HEK293 (cell line): ENCODE measurements around the gene ACSM6.

Experiments used
- CTCF ChIA-PET: fragments of 350-600 bp; formaldehyde crosslinking; extraction: SDS; loops from one replicate; lab custom pipeline; 2021; ENCODE audit warnings: antibody characterized with exemption; lab: Yijun Ruan, JAX
- POLR2A ChIA-PET: fragments of 300-600 bp; formaldehyde crosslinking; extraction: SDS; loops from one replicate; lab custom pipeline; 2020; ENCODE audit warnings: antibody characterized with exemption, inconsistent platforms; lab: Yijun Ruan, JAX
- H3K27ac ChIP-seq: fragments of 200-500 bp; sonication (Bioruptor generic); 2 replicates; pipeline ENCODE4 v1.5.1; 2014; ENCODE audit warnings: low read depth, low read length, control low read depth, inconsistent platforms; ENCODE audit errors: extremely low read depth
- H3K36me3 ChIP-seq, 2 experiments: fragments of 200-500 bp in 1 of 2; sonication (Bioruptor generic) in 1 of 2; 1 replicate in 1 of 2; 2 replicates in 1 of 2; pipeline ENCODE4 v1.5.1; 2014 to 2017; ENCODE audit warnings: inconsistent platforms in 2 of 2, low read length in 2 of 2; ENCODE audit not compliant: control insufficient read depth in 2 of 2, insufficient read depth in 1 of 2
- H3K4me1 ChIP-seq: fragments of 200-500 bp; sonication (Bioruptor generic); 2 replicates; pipeline ENCODE4 v1.5.1; 2014; ENCODE audit warnings: mild to moderate bottlenecking, low read length, inconsistent platforms; ENCODE audit not compliant: control insufficient read depth, insufficient read depth
- H3K4me3 ChIP-seq: 2 replicates; pipeline ENCODE4 v1.5.1; 2011; ENCODE audit warnings: low read depth, mild to moderate bottlenecking, control low read depth, low read length, moderate library complexity
- H3K9me3 ChIP-seq: fragments of 200-500 bp; sonication (Bioruptor generic); 2 replicates; pipeline ENCODE4 v1.5.1; 2014; ENCODE audit warnings: low read depth, low read length, inconsistent platforms; ENCODE audit not compliant: control insufficient read depth, insufficient read depth
- FEZF1 ChIP-seq: fragments of 450-650 bp; formaldehyde crosslinking; IDR thresholded peaks from 2 replicates; pipeline ENCODE4 v1.5.1; 2016; ENCODE audit warnings: missing biosample characterization, missing genetic modification characterization
- GFI1B ChIP-seq: fragments of 450-650 bp; formaldehyde crosslinking; IDR thresholded peaks from 2 replicates; pipeline ENCODE4 v1.5.1; 2016; ENCODE audit warnings: missing biosample characterization, missing genetic modification characterization
- HIC1 ChIP-seq: fragments of 450-650 bp; formaldehyde crosslinking; IDR thresholded peaks from 2 replicates; pipeline ENCODE4 v1.5.1; 2016; ENCODE audit warnings: missing biosample characterization, missing genetic modification characterization
- IKZF3 ChIP-seq: fragments of 450-650 bp; IDR thresholded peaks from 2 replicates; pipeline ENCODE4 v1.5.0; 2018; ENCODE audit warnings: missing biosample characterization, mild to moderate bottlenecking, missing genetic modification characterization, moderate library complexity
- KLF8 ChIP-seq: fragments of 450-650 bp; formaldehyde crosslinking; IDR thresholded peaks from 2 replicates; pipeline ENCODE4 v1.5.1; 2016; ENCODE audit warnings: missing biosample characterization, missing genetic modification characterization
- SETDB1 ChIP-seq: IDR thresholded peaks from one replicate; pipeline ENCODE4 v1.6.1; 2017; ENCODE audit warnings: mild to moderate bottlenecking, low read length, moderate library complexity, mixed read lengths; ENCODE audit not compliant: insufficient read length
- SP3 ChIP-seq: fragments of 450-650 bp; formaldehyde crosslinking; IDR thresholded peaks from 2 replicates; pipeline ENCODE4 v1.5.1; 2016; ENCODE audit warnings: missing biosample characterization, missing genetic modification characterization
- SP7 ChIP-seq: fragments of 450-650 bp; formaldehyde crosslinking; IDR thresholded peaks from 2 replicates; pipeline ENCODE4 v1.5.1; 2016; ENCODE audit warnings: missing biosample characterization, missing genetic modification characterization
- ZBTB6 ChIP-seq: fragments of 450-650 bp; formaldehyde crosslinking; IDR thresholded peaks from 2 replicates; pipeline ENCODE4 v1.5.1; 2017; ENCODE audit warnings: missing biosample characterization, missing genetic modification characterization
- ZFHX2 ChIP-seq: fragments of 450-650 bp; formaldehyde crosslinking; conservative IDR thresholded peaks from 2 replicates; pipeline ENCODE4 v1.5.1; 2016; ENCODE audit warnings: missing biosample characterization, missing genetic modification characterization
- ZFP37 ChIP-seq: fragments of 450-650 bp; formaldehyde crosslinking; IDR thresholded peaks from 2 replicates; pipeline ENCODE4 v1.5.1; 2016; ENCODE audit warnings: missing biosample characterization, missing genetic modification characterization
- ZNF174 ChIP-seq: fragments of 450-650 bp; formaldehyde crosslinking; IDR thresholded peaks from 2 replicates; pipeline ENCODE4 v1.5.0; 2017; ENCODE audit warnings: missing biosample characterization, mild to moderate bottlenecking, missing genetic modification characterization
- ZNF211 ChIP-seq: fragments of 450-650 bp; formaldehyde crosslinking; IDR thresholded peaks from 2 replicates; pipeline ENCODE4 v1.5.1; 2016; ENCODE audit warnings: low read depth, missing biosample characterization, missing genetic modification characterization
- ZNF292 ChIP-seq: fragments of 450-650 bp; formaldehyde crosslinking; IDR thresholded peaks from 2 replicates; pipeline ENCODE4 v1.5.1; 2016; ENCODE audit warnings: low read depth, missing biosample characterization, missing genetic modification characterization, borderline replicate concordance
- ZNF416 ChIP-seq: fragments of 450-650 bp; formaldehyde crosslinking; IDR thresholded peaks from 2 replicates; pipeline ENCODE4 v1.5.1; 2016; ENCODE audit warnings: missing biosample characterization, missing genetic modification characterization
- ZNF426 ChIP-seq: fragments of 450-650 bp; formaldehyde crosslinking; IDR thresholded peaks from 2 replicates; pipeline ENCODE4 v1.5.1; 2017; ENCODE audit warnings: missing biosample characterization, missing genetic modification characterization, mild to moderate bottlenecking, inconsistent platforms, moderate library complexity
- ZNF433 ChIP-seq: fragments of 450-650 bp; formaldehyde crosslinking; IDR thresholded peaks from 2 replicates; pipeline ENCODE4 v1.5.1; 2016; ENCODE audit warnings: missing biosample characterization, missing genetic modification characterization, low read depth
- ZNF514 ChIP-seq: fragments of 450-650 bp; formaldehyde crosslinking; IDR thresholded peaks from 2 replicates; pipeline ENCODE4 v1.5.1; 2016; ENCODE audit warnings: missing biosample characterization, missing genetic modification characterization
- ZNF529 ChIP-seq: fragments of 450-650 bp; formaldehyde crosslinking; IDR thresholded peaks from 2 replicates; pipeline ENCODE4 v1.5.1; 2017; ENCODE audit warnings: missing genetic modification characterization, missing biosample characterization; ENCODE audit not compliant: insufficient replicate concordance
- ZNF561 ChIP-seq: fragments of 450-650 bp; IDR thresholded peaks from 2 replicates; pipeline ENCODE4 v1.5.1; 2018; ENCODE audit warnings: missing biosample characterization, missing genetic modification characterization, borderline replicate concordance
- ZNF624 ChIP-seq: fragments of 450-650 bp; formaldehyde crosslinking; IDR thresholded peaks from 2 replicates; pipeline ENCODE4 v1.5.1; 2017; ENCODE audit warnings: missing biosample characterization, missing genetic modification characterization
- ZNF658 ChIP-seq: fragments of 450-650 bp; formaldehyde crosslinking; IDR thresholded peaks from 2 replicates; pipeline ENCODE4; 2016; ENCODE audit warnings: missing biosample characterization, missing genetic modification characterization
- ZNF664 ChIP-seq: fragments of 450-650 bp; formaldehyde crosslinking; IDR thresholded peaks from 2 replicates; pipeline ENCODE4 v1.5.1; 2016; ENCODE audit warnings: missing biosample characterization, missing genetic modification characterization
- ZNF670 ChIP-seq: fragments of 450-650 bp; formaldehyde crosslinking; IDR thresholded peaks from 2 replicates; pipeline ENCODE4 v1.5.1; 2016; ENCODE audit warnings: missing biosample characterization, missing genetic modification characterization, low read depth
- ZNF677 ChIP-seq: fragments of 450-650 bp; IDR thresholded peaks from 2 replicates; pipeline ENCODE4 v1.5.0; 2018; ENCODE audit warnings: missing biosample characterization, mild to moderate bottlenecking, missing genetic modification characterization, moderate library complexity
- ZNF692 ChIP-seq: fragments of 450-650 bp; formaldehyde crosslinking; IDR thresholded peaks from 2 replicates; pipeline ENCODE4 v1.5.1; 2016; ENCODE audit warnings: missing biosample characterization, missing genetic modification characterization
- ZSCAN4 ChIP-seq: fragments of 450-650 bp; formaldehyde crosslinking; IDR thresholded peaks from 2 replicates; pipeline ENCODE4 v1.5.1; 2017; ENCODE audit warnings: missing biosample characterization, missing genetic modification characterization
- ZXDB ChIP-seq: fragments of 450-650 bp; formaldehyde crosslinking; IDR thresholded peaks from 2 replicates; pipeline ENCODE4 v1.5.1; 2016; ENCODE audit warnings: missing biosample characterization, missing genetic modification characterization
- TF ChIP-seq, protein P1 (sequence below): fragments of 450-650 bp; formaldehyde crosslinking; IDR thresholded peaks from 2 replicates; pipeline ENCODE4 v1.5.1; 2016; ENCODE audit warnings: missing biosample characterization, missing genetic modification characterization, low read depth
- TF ChIP-seq, protein P2 (sequence below): fragments of 450-650 bp; formaldehyde crosslinking; IDR thresholded peaks from 2 replicates; pipeline ENCODE4 v1.5.1; 2016; ENCODE audit warnings: missing biosample characterization, missing genetic modification characterization

ACSM6 gene

DNA sequence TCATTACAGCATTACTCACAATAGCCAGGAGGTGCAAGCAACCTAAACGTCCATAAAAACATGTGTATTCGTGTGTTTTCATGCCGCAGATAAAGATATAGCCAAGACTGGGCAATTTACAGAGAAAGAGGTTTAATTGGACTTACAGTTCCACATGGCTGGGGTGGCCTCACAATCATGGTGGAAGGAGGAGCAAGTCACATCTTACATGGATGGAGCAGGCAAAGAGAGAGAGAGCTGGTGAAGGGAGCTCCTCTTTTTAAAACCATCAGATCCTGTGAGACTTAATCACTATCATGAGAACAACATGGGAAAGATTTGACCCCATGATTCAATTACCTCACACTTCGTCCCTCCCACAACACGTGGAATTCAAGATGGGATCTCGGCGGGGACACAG lies 63.8 kb downstream of the ACSM6 start (continued):
- TF ChIP-seq, protein P1, sequence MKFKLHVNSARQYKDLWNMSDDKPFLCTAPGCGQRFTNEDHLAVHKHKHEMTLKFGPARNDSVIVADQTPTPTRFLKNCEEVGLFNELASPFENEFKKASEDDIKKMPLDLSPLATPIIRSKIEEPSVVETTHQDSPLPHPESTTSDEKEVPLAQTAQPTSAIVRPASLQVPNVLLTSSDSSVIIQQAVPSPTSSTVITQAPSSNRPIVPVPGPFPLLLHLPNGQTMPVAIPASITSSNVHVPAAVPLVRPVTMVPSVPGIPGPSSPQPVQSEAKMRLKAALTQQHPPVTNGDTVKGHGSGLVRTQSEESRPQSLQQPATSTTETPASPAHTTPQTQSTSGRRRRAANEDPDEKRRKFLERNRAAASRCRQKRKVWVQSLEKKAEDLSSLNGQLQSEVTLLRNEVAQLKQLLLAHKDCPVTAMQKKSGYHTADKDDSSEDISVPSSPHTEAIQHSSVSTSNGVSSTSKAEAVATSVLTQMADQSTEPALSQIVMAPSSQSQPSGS (tag by site-specific recombination) = no peak
- no peak for TF ChIP-seq ZNF658
- no peak for TF ChIP-seq ZNF664 (tag by site-specific recombination)
- TF ChIP-seq ZNF561 (tag by site-specific recombination) = no peak
- TF ChIP-seq GFI1B (tag by site-specific recombination) = no peak
- TF ChIP-seq ZNF426 = no peak
- TF ChIP-seq ZNF529 (tag by site-specific recombination) = no peak
- no peak for TF ChIP-seq ZFP37 (tag by site-specific recombination)

GRCh38 chr10:95260397-95260881 lies 66.4 kb downstream of the ACSM6 start:
- ChIA-PET CTCF (interaction anchor here (0.6 to 2.5 kb wide), 4 partner anchors 100 to 969 kb away, joined by 3 to 13 read pairs (median 3); no protein-coding TSS in a partner anchor), POLR2A (interaction anchor here (1.2 to 1.4 kb wide), 2 partner anchors 13 to 35 kb away, joined by 3 read pairs; no protein-coding TSS in a partner anchor)
- Histone ChIP-seq H3K36me3 (peaks cover 36 to 67% of the 10 kb centered on the region in 2 experiments), H3K4me3 (no peak overlapping the region), H3K4me1 (peaks cover 7% of the 10 kb centered on the region), H3K27ac (no peak overlapping the region), H3K9me3 (no peaks in the 10 kb centered on the region)
- no peak for TF ChIP-seq ZNF677 (tag by site-specific recombination)
- no peak for TF ChIP-seq ZNF416 (tag by site-specific recombination)
- no peak for TF ChIP-seq IKZF3
- no peak for TF ChIP-seq ZNF292 (tag by site-specific recombination)
- 0 out of 2 replicates have a peak, but pooled peaks have one; percentile 11 for TF ChIP-seq HIC1 (tag by site-specific recombination)
- TF ChIP-seq ZNF692 = 0 out of 2 replicates have a peak, but pooled peaks have one; percentile 30
- TF ChIP-seq ZXDB (tag by site-specific recombination) = no peak
- TF ChIP-seq ZSCAN4 (tag by site-specific recombination) = no peak
- TF ChIP-seq SP3 (tag by site-specific recombination) = no peak
- no peak for TF ChIP-seq FEZF1 (tag by site-specific recombination)
- TF ChIP-seq ZNF433 (tag by site-specific recombination) = no peak
- TF ChIP-seq ZNF624 (tag by site-specific recombination) = no peak
- no peak for TF ChIP-seq ZFHX2 (tag by site-specific recombination)
- TF ChIP-seq, protein P2, sequence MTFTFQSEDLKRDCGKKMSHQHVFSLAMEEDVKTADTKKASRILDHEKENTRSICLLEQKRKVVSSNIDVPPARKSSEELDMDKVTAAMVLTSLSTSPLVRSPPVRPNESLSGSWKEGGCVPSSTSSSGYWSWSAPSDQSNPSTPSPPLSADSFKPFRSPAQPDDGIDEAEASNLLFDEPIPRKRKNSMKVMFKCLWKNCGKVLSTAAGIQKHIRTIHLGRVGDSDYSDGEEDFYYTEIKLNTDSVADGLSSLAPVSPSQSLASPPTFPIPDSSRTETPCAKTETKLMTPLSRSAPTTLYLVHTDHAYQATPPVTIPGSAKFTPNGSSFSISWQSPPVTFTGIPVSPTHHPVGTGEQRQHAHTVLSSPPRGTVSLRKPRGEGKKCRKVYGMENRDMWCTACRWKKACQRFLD (tag by site-specific recombination) = no peak
- TF ChIP-seq KLF8 (tag by site-specific recombination) = no peak
- no peak for TF ChIP-seq ZBTB6 (tag by site-specific recombination)
- no peak for TF ChIP-seq ZNF670 (tag by site-specific recombination)
- no peak for TF ChIP-seq ZNF174 (tag by site-specific recombination)
- TF ChIP-seq ZNF211 (tag by site-specific recombination) = no peak
- no peak for TF ChIP-seq SETDB1
- TF ChIP-seq ZNF514 = no peak
- peak; percentile 25; the same call in 1 of the 2 replicates for TF ChIP-seq SP7 (tag by site-specific recombination)
